Epithelial cell of esophagus (primary cell): ENCODE measurements around the gene TNC.

ENCODE experiments used
- DNase-seq: peaks from one replicate; pipeline ENCODE4 v3.0.0; 2010; ENCODE audit warnings: low read depth
- H3K4me3 ChIP-seq: 2 replicates; pipeline ENCODE4 v1.5.1; 2011; ENCODE audit warnings: mild to moderate bottlenecking, low read length, control low read depth
- TF ChIP-seq, protein P1 (sequence below): IDR thresholded peaks from 2 replicates; pipeline ENCODE4 v1.5.1; 2011; ENCODE audit warnings: low read depth, mild to moderate bottlenecking, low read length, control low read depth, inconsistent platforms; ENCODE audit not compliant: insufficient read depth; ENCODE audit errors: missing control alignments

The TNC gene

GRCh38 chr9:114972510-114973136, 145.3 kb downstream of the TNC start:
- TF ChIP-seq, protein P1, sequence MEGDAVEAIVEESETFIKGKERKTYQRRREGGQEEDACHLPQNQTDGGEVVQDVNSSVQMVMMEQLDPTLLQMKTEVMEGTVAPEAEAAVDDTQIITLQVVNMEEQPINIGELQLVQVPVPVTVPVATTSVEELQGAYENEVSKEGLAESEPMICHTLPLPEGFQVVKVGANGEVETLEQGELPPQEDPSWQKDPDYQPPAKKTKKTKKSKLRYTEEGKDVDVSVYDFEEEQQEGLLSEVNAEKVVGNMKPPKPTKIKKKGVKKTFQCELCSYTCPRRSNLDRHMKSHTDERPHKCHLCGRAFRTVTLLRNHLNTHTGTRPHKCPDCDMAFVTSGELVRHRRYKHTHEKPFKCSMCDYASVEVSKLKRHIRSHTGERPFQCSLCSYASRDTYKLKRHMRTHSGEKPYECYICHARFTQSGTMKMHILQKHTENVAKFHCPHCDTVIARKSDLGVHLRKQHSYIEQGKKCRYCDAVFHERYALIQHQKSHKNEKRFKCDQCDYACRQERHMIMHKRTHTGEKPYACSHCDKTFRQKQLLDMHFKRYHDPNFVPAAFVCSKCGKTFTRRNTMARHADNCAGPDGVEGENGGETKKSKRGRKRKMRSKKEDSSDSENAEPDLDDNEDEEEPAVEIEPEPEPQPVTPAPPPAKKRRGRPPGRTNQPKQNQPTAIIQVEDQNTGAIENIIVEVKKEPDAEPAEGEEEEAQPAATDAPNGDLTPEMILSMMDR: no peak
- DNase-seq: peak; percentile 15
- no peak overlapping the region for H3K4me3 ChIP-seq
